Sigmoid colon (tissue), 4 donors: ENCODE results near the gene CDON.

Experiments
- CTCF ChIP-seq, 4 experiments: fragments of 450-650 bp in 3 of 4; fragments of 200-600 bp in 1 of 4; IDR thresholded peaks; one replicate each; pipeline ENCODE4 v1.5.1; 2016 to 2019; ENCODE audit warnings: antibody characterized with exemption in 4 of 4, mild to moderate bottlenecking in 3 of 4, moderate library complexity in 2 of 4
- EP300 ChIP-seq, 4 donors: sonication (generic); formaldehyde crosslinking; IDR thresholded peaks; one replicate each; pipeline ENCODE4 v1.6.1; 2017; ENCODE audit warnings: antibody characterized with exemption in 4 of 4

GRCh38 chr11:125971618-125972017, 91.0 kb downstream of the CDON start:
- TF ChIP-seq CTCF (IDR thresholded peaks at IDR 0.05) (no peak), EP300 (IDR thresholded peaks at IDR 0.05) (no peak)
